GM23338 (cell line): Measurements from ENCODE around the gene GPHN. TPM values are rescaled to one million over a fixed set of nuclear protein-coding genes. Genes with fewer than 3 reads are reported as not detected.

Experiments
- CTCF ChIP-seq, 2 experiments: fragments of 200-600 bp in 1 of 2; sonication (generic) in 1 of 2; conservative IDR thresholded peaks; 2 replicates each; pipeline versions ENCODE4 v1.5.1 to v1.6.1; 2016 to 2017; ENCODE audit warnings: antibody characterized with exemption in 2 of 2, low read depth in 2 of 2, mild to moderate bottlenecking in 2 of 2, moderate library complexity in 1 of 2
- EZH2phosphoT487 ChIP-seq: fragments of 200-600 bp; sonication (generic); IDR thresholded peaks from one replicate; pipeline ENCODE4 v1.8.1; 2018; ENCODE audit warnings: antibody characterized with exemption; ENCODE audit not compliant: unreplicated experiment
- JUNB ChIP-seq: IDR thresholded peaks from one replicate; pipeline ENCODE4 v1.6.1; 2016; ENCODE audit warnings: antibody characterized with exemption; ENCODE audit not compliant: unreplicated experiment
- POLR2AphosphoS5 ChIP-seq: IDR thresholded peaks from 2 replicates; pipeline ENCODE4 v1.6.1; 2016; ENCODE audit warnings: antibody characterized with exemption, low read depth
- STAT1 ChIP-seq: IDR thresholded peaks from one replicate; pipeline ENCODE4 v1.6.1; 2016; ENCODE audit warnings: antibody characterized with exemption; ENCODE audit not compliant: unreplicated experiment
- ZNF331 ChIP-seq: fragments of 250-450 bp; sonication (Bioruptor Pico); IDR thresholded peaks from 2 replicates; pipeline ENCODE4 v1.5.0; 2020; ENCODE audit warnings: low read depth, mild to moderate bottlenecking, moderate library complexity
- polyA plus RNA-seq: library from polyadenylated mRNA; unstranded; fragments of >200 nt; fragmentation: Nextera tagmentation; extraction: Ambion mirVana; gene quantifications from 2 replicates; pipeline ENCODE4 v1.2.1, GENCODE V29; 2016
- total RNA-seq: library from RNA; depleted of rRNA; stranded (reverse); fragments of >200 nt; shearing (Covaris generic); gene quantifications from 2 replicates; pipeline ENCODE4 v1.2.3, GENCODE V29; 2014
- TF ChIP-seq, protein P1 (sequence below): fragments of 250-450 bp; sonication (Bioruptor Pico); IDR thresholded peaks from 2 replicates; pipeline ENCODE4 v1.5.0; 2020; ENCODE audit warnings: mild to moderate bottlenecking, moderate library complexity
- TF ChIP-seq, protein P2 (sequence below): IDR thresholded peaks from 2 replicates; pipeline ENCODE4 v1.6.1; 2016; ENCODE audit warnings: antibody characterized with exemption

The GPHN gene
- total and polyA plus RNA-seq, 2 experiments from 2014 or later: 17.6 to 20.6 TPM

DNA sequence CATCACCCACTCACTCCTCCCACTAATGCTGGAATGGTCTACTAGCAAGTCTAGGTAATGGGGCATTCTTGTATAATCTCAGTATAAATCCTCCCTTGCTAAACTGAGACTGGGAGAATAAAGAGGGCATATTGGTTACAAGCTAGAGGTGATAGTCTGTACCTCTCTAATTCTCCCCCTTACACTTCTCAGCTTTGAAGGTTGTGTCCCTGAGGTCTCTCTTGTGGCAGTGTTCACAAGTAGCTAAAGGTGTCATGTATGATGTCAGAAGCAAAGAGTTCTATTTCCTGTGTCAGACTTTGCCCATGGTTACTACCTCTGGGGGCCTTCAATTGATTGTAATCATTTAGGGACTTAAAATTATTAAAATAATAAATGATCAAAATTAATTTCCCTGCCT lies 48.3 kb upstream of the GPHN start (continued):
- TF ChIP-seq, protein P1, sequence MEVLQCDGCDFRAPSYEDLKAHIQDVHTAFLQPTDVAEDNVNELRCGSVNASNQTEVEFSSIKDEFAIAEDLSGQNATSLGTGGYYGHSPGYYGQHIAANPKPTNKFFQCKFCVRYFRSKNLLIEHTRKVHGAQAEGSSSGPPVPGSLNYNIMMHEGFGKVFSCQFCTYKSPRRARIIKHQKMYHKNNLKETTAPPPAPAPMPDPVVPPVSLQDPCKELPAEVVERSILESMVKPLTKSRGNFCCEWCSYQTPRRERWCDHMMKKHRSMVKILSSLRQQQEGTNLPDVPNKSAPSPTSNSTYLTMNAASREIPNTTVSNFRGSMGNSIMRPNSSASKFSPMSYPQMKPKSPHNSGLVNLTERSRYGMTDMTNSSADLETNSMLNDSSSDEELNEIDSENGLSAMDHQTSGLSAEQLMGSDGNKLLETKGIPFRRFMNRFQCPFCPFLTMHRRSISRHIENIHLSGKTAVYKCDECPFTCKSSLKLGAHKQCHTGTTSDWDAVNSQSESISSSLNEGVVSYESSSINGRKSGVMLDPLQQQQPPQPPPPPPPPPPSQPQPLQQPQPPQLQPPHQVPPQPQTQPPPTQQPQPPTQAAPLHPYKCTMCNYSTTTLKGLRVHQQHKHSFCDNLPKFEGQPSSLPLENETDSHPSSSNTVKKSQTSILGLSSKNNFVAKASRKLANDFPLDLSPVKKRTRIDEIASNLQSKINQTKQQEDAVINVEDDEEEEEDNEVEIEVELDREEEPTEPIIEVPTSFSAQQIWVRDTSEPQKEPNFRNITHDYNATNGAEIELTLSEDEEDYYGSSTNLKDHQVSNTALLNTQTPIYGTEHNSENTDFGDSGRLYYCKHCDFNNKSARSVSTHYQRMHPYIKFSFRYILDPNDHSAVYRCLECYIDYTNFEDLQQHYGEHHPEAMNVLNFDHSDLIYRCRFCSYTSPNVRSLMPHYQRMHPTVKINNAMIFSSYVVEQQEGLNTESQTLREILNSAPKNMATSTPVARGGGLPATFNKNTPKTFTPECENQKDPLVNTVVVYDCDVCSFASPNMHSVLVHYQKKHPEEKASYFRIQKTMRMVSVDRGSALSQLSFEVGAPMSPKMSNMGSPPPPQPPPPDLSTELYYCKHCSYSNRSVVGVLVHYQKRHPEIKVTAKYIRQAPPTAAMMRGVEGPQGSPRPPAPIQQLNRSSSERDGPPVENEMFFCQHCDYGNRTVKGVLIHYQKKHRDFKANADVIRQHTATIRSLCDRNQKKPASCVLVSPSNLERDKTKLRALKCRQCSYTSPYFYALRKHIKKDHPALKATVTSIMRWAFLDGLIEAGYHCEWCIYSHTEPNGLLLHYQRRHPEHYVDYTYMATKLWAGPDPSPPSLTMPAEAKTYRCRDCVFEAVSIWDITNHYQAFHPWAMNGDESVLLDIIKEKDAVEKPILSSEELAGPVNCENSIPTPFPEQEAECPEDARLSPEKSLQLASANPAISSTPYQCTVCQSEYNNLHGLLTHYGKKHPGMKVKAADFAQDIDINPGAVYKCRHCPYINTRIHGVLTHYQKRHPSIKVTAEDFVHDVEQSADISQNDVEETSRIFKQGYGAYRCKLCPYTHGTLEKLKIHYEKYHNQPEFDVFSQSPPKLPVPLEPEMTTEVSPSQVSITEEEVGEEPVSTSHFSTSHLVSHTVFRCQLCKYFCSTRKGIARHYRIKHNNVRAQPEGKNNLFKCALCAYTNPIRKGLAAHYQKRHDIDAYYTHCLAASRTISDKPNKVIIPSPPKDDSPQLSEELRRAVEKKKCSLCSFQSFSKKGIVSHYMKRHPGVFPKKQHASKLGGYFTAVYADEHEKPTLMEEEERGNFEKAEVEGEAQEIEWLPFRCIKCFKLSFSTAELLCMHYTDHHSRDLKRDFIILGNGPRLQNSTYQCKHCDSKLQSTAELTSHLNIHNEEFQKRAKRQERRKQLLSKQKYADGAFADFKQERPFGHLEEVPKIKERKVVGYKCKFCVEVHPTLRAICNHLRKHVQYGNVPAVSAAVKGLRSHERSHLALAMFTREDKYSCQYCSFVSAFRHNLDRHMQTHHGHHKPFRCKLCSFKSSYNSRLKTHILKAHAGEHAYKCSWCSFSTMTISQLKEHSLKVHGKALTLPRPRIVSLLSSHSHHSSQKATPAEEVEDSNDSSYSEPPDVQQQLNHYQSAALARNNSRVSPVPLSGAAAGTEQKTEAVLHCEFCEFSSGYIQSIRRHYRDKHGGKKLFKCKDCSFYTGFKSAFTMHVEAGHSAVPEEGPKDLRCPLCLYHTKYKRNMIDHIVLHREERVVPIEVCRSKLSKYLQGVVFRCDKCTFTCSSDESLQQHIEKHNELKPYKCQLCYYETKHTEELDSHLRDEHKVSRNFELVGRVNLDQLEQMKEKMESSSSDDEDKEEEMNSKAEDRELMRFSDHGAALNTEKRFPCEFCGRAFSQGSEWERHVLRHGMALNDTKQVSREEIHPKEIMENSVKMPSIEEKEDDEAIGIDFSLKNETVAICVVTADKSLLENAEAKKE (CRISPR knock-in tag): no peak
- no peak for TF ChIP-seq CTCF (conservative IDR thresholded peaks at IDR 0.05; ENCODE audit: low read depth in 2 of 2)
- no peak for TF ChIP-seq POLR2AphosphoS5
- no peak for TF ChIP-seq ZNF331
- TF ChIP-seq STAT1: no peak
- TF ChIP-seq EZH2phosphoT487: no peak
- TF ChIP-seq, protein P2, sequence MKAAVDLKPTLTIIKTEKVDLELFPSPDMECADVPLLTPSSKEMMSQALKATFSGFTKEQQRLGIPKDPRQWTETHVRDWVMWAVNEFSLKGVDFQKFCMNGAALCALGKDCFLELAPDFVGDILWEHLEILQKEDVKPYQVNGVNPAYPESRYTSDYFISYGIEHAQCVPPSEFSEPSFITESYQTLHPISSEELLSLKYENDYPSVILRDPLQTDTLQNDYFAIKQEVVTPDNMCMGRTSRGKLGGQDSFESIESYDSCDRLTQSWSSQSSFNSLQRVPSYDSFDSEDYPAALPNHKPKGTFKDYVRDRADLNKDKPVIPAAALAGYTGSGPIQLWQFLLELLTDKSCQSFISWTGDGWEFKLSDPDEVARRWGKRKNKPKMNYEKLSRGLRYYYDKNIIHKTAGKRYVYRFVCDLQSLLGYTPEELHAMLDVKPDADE: no peak
- no peak for TF ChIP-seq JUNB
